ENCODE data around the gene YAE1.

YAE1 gene

GRCh38 chr7:39554583-39555165, 11.5 kb upstream of the YAE1 start:
- DNase-seq (ENCODE audit: extremely low read depth in 1 of 2, low read depth in 1 of 2), result no peak

GRCh38 chr7:39557222-39557621, 9.0 kb upstream of the YAE1 start:
- DNase-seq (ENCODE audit: extremely low read depth in 1 of 2, low read depth in 1 of 2), result no peak

- no peak for DNase-seq (ENCODE audit: extremely low read depth in 1 of 2, low read depth in 1 of 2)
These were observed 8.3 kb upstream of the YAE1 start for GRCh38 chr7:39557911-39558310.

- no peak for DNase-seq (ENCODE audit: extremely low read depth in 1 of 2, low read depth in 1 of 2)
These were observed 5.8 kb upstream of the YAE1 start for GRCh38 chr7:39560408-39560807.

DNA sequence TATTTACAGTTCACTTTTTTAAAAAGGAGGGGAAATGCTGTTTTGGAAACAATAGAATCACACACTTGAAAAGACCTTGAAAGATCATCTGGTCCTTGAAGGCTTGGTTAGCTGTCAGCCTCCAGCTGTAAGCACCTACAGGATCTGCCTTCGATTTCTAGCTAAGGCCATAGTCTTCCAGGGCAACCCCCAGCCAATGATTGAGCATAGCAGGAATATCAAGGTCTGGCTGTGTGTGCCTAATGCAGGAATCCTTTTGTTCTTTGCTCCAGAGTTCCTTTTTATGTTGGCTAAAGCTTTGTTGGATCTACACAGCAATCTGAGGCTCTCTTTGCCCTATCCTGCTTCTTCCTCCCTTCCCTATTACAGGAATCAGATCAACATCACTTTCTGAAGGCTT, 5.2 kb upstream of the YAE1 start:
- DNase-seq (ENCODE audit: extremely low read depth in 1 of 2, low read depth in 1 of 2), result no peak

- DNase-seq (ENCODE audit: extremely low read depth in 1 of 2, low read depth in 1 of 2), result no peak
These were observed 666 bp upstream of the YAE1 start for GRCh38 chr7:39565538-39565937.

DNA sequence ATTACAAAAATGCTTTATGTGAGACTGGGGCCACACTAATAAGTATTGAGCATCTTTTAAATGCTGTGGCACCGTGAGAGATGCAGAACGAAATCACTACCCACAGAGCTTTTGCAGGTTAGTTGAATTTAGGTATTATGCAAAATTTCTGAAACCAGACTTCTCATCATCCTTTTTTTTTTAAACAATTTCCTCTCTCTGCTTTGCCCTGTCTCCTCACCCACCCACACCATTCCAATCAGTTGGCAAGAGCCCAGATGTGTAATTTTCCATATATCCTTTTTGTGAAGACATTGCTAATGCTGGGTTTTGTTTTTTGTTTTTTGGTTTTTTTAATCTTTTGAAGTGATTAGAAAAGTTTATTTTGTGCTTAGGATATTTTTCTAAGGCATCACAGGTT, 1.1 kb downstream of the YAE1 start:
- DNase-seq (ENCODE audit: extremely low read depth in 1 of 2, low read depth in 1 of 2), result no peak

GRCh38 chr7:39574673-39575349, 8.6 kb downstream of the YAE1 start:
- no peak for DNase-seq (ENCODE audit: extremely low read depth in 1 of 2, low read depth in 1 of 2)

GRCh38 chr7:39577229-39577874, 11.1 kb downstream of the YAE1 start:
- no peak for DNase-seq (ENCODE audit: extremely low read depth in 1 of 2, low read depth in 1 of 2)

DNA sequence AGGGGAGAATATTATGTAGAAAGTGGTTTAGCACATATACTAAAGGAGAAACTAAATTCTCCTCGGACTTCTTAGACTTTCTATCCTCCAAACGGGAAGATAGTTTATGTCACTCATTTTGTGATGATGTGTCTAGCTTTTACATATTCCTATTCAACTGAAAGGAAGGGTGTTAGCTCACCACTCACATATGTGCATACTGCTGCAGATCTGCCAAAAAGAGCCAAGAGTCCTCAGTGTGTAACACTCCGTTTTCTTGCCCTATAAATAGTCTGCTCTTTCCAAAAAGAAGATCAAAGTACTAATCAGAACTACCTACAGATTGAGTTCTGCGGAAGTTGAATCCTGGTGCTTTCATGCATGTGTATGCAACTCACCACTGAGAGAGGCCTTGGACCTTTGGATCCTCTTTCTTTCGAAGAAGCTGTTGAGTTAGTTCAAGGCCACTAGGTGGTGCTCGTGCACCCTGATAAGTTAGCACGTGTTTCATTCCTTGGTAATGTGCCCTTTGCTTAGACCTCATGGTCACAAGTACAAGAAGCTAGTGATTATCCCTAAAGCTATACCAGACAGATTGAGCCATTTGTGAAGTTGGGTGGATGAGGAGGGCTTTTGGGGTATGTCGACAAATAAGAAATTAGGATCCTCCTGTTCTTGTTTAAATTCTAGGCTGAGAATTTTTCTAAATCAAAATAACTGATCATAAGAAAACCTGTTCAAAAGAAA, 14.1 kb downstream of the YAE1 start:
- peak; percentile 24 to 59 for DNase-seq (ENCODE audit: extremely low read depth in 1 of 2, low read depth in 1 of 2)

- DNase-seq (ENCODE audit: extremely low read depth in 1 of 2, low read depth in 1 of 2), result no peak
These were observed 16.3 kb downstream of the YAE1 start for GRCh38 chr7:39582536-39582935.

DNA sequence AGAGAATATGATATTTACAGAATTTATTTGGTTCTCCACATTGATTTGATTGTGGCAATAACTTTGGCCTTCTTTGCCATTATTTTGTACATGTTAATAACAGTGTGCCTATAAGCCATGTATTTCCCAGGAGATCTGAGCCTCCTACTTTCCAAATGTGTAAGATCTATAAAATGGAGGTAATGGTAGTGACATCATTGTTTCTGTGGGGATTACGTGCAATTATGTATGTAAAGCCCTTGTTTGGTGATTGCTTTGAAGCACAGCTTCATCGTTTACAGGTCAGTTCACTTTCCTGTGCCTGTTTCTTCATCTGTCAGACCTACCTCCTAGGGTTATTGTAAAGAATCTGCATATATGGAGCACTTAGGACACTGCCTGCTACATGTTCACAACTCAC, 17.3 kb downstream of the YAE1 start:
- DNase-seq (ENCODE audit: extremely low read depth in 1 of 2, low read depth in 1 of 2), result no peak

GRCh38 chr7:39587393-39587792, 21.2 kb downstream of the YAE1 start:
- no peak for DNase-seq (ENCODE audit: extremely low read depth in 1 of 2, low read depth in 1 of 2)

DNA sequence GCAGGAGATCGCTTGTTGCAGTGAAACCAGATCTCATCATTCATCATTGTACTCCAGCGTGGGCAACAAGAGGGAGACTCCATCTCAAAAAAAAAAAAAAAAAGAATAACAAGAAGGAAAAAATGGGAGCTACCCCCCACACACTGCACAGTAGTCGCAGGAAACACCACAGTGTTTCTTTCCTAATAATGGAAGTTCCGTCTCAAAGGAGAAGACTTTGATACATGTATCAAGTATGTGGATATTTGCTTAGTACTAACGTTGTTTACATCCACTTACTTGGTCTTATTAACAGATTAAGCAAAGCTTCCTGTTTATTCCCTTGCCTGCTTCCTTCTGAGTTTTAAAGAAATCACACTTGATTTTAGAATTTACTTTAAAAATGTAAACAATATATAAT, 22.2 kb downstream of the YAE1 start:
- DNase-seq (ENCODE audit: extremely low read depth in 1 of 2, low read depth in 1 of 2), result no peak

DNA sequence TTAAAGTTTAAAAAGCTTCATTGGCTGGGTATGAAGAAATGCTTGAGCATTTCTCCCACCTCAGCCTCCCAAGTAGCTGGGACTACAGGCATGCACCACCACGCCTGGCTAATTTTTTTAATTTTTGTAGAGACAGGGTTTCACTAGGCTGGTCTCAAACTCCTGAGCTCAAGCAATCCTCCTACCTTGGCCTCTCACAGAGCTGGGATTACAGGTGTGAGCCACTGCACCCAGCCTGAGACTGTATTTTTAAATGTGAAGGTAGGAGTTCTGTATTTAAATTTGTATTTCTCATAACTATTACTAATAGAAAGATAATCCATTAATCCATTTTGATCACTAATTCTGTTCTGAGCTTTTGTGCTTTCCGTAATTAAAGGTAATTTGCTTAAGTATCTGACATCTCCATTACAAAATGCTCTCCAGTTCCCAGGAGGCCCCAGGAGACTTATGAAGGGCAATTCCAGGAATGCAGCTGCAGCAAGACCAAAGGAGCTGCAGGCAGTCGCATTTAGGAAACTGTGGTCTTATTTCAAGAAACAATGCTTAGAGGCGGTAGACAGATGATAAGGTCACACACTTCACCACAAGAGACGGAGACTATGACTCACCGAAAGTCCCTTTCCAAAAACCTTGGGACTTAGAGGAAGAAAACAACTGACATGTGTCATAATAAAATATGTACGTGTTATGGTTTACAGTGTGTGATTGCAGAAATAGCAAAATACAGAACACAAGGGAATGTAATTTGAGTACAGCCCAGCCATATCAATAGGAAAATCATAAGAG, 23.3 kb downstream of the YAE1 start:
- peak; percentile 17 to 70 for DNase-seq (ENCODE audit: extremely low read depth in 1 of 2, low read depth in 1 of 2)

GRCh38 chr7:39592586-39592985, 26.4 kb downstream of the YAE1 start:
- no peak for DNase-seq (ENCODE audit: extremely low read depth in 1 of 2, low read depth in 1 of 2)

- DNase-seq (ENCODE audit: extremely low read depth in 1 of 2, low read depth in 1 of 2), result no peak
These were observed 28.9 kb downstream of the YAE1 start for GRCh38 chr7:39594988-39595620.

GRCh38 chr7:39602351-39602750, 36.1 kb downstream of the YAE1 start:
- DNase-seq (ENCODE audit: extremely low read depth in 1 of 2, low read depth in 1 of 2), result no peak

- no peak for DNase-seq (ENCODE audit: extremely low read depth in 1 of 2, low read depth in 1 of 2)
These were observed 37.7 kb downstream of the YAE1 start for GRCh38 chr7:39603924-39604323.

- no peak for DNase-seq (ENCODE audit: extremely low read depth in 1 of 2, low read depth in 1 of 2)
These were observed 38.9 kb downstream of the YAE1 start for GRCh38 chr7:39605087-39605486.

- DNase-seq (ENCODE audit: extremely low read depth in 1 of 2, low read depth in 1 of 2), result no peak
These were observed 40.1 kb downstream of the YAE1 start for GRCh38 chr7:39606352-39606751.

Data from stimulated activated CD8-positive, alpha-beta memory T cell treated with anti-CD3 and anti-CD28 coated beads, Interleukin-7, amount 100 ng/mL, for 48 hours (primary cell).